ENCODE measurements around the gene SPDYA. TPM values are rescaled to one million over a fixed set of nuclear protein-coding genes. Genes with fewer than 3 reads are reported as not detected.

The SPDYA gene
- total RNA-seq, 2 experiments from 2014 or later: 12.7 to 12.8 TPM

GRCh38 chr2:28766070-28766469, 44.6 kb upstream of the SPDYA start:
- H3K27ac ChIP-seq (ENCODE audit: low read depth in 1 of 2, low read length in 2 of 2): no peak overlapping the region
- intact Hi-C loops (cut with DNase I, micrococcal nuclease): no loop called here
- Mint-ChIP-seq H3K36me3 (ENCODE audit: low read depth) (peaks cover 18% of the 10 kb centered on the region), H3K9me3 (no peaks in the 10 kb centered on the region), H3K27ac (no peak overlapping the region), H3K4me3 (peak overlapping the region; percentile 8), H3K27me3 (no peaks in the 10 kb centered on the region), H3K4me1 (ENCODE audit: low read depth) (peaks cover 98% of the 10 kb centered on the region)
- no peaks in the 10 kb centered on the region for H3K9me3 ChIP-seq (ENCODE audit: control insufficient read depth in 1 of 2, insufficient read depth in 1 of 2, low read length in 2 of 2)
- ChIA-PET POLR2A (no interaction called here), CTCF (interaction anchor here (1.1 kb wide), 1 partner anchor 10 kb away, joined by 3 read pairs; no protein-coding TSS in a partner anchor)
- no peaks in the 10 kb centered on the region for H3K36me3 ChIP-seq (ENCODE audit: insufficient read depth, low read length)
- peaks cover 42% of the 10 kb centered on the region for H3K4me1 ChIP-seq (ENCODE audit: insufficient read depth, low read length)
- H3K27me3 ChIP-seq (ENCODE audit: control insufficient read depth in 1 of 2, insufficient read depth in 2 of 2, low read length in 2 of 2): no peaks in the 10 kb centered on the region
- TF ChIP-seq CTCF (IDR thresholded peaks at IDR 0.05): no peak
- ATAC-seq (ENCODE audit: poor library complexity) (no peak), DNase-seq (no peak)
- no peak overlapping the region for H3K4me3 ChIP-seq (ENCODE audit: low read length)

- Mint-ChIP-seq H3K9me3 (no peaks in the 10 kb centered on the region), H3K27me3 (no peaks in the 10 kb centered on the region), H3K4me3 (no peak overlapping the region), H3K27ac (no peak overlapping the region), H3K4me1 (ENCODE audit: low read depth) (peaks cover 98% of the 10 kb centered on the region), H3K36me3 (ENCODE audit: low read depth) (peaks cover 5% of the 10 kb centered on the region)
- intact Hi-C loops (cut with DNase I, micrococcal nuclease): no loop called here
- Histone ChIP-seq H3K27me3 (ENCODE audit: control insufficient read depth in 1 of 2, insufficient read depth in 2 of 2, low read length in 2 of 2) (no peaks in the 10 kb centered on the region), H3K4me3 (ENCODE audit: low read length) (no peak overlapping the region), H3K9me3 (ENCODE audit: control insufficient read depth in 1 of 2, insufficient read depth in 1 of 2, low read length in 2 of 2) (no peaks in the 10 kb centered on the region), H3K36me3 (ENCODE audit: insufficient read depth, low read length) (no peaks in the 10 kb centered on the region), H3K27ac (ENCODE audit: low read depth in 1 of 2, low read length in 2 of 2) (no peak overlapping the region), H3K4me1 (ENCODE audit: insufficient read depth, low read length) (peaks cover 42% of the 10 kb centered on the region)
- ChIA-PET CTCF (no interaction called here), POLR2A (interaction anchor here (1.0 kb wide), 1 partner anchor 15 kb away, joined by 3 read pairs; the partner anchor contains the start of gene PPP1CB)
- ATAC-seq (ENCODE audit: poor library complexity) (no peak), DNase-seq (no peak)
- no peak for TF ChIP-seq CTCF (IDR thresholded peaks at IDR 0.05)
Observed at GRCh38 chr2:28767337-28767736, 43.3 kb upstream of the SPDYA start.

GRCh38 chr2:28768422-28768821, 42.2 kb upstream of the SPDYA start:
- H3K27ac Mint-ChIP-seq: peak overlapping the region; percentile 28
- POLR2A ChIA-PET: interaction anchor here (2.2 kb wide), 1 partner anchor 17 kb away, joined by 7 read pairs; the partner anchor contains the start of gene PPP1CB
- H3K4me3 Mint-ChIP-seq: no peak overlapping the region
- no peaks in the 10 kb centered on the region for H3K9me3 Mint-ChIP-seq
- DNase-seq (no peak), ATAC-seq (ENCODE audit: poor library complexity) (no peak)
- H3K27ac ChIP-seq (ENCODE audit: low read depth in 1 of 2, low read length in 2 of 2): no peak overlapping the region
- CTCF ChIA-PET: interaction anchor here (0.8 kb wide), 1 partner anchor 12 kb away, joined by 3 read pairs; no protein-coding TSS in a partner anchor
- H3K36me3 Mint-ChIP-seq (ENCODE audit: low read depth): peaks cover under 1% of the 10 kb centered on the region
- H3K36me3 ChIP-seq (ENCODE audit: insufficient read depth, low read length): no peaks in the 10 kb centered on the region
- TF ChIP-seq CTCF (IDR thresholded peaks at IDR 0.05): no peak
- H3K4me1 Mint-ChIP-seq (ENCODE audit: low read depth): peaks cover 98% of the 10 kb centered on the region
- H3K27me3 Mint-ChIP-seq: no peaks in the 10 kb centered on the region
- H3K4me1 ChIP-seq (ENCODE audit: insufficient read depth, low read length): peaks cover 42% of the 10 kb centered on the region
- no peak overlapping the region for H3K4me3 ChIP-seq (ENCODE audit: low read length)
- intact Hi-C loops (cut with DNase I, micrococcal nuclease): no loop called here
- H3K9me3 ChIP-seq (ENCODE audit: control insufficient read depth in 1 of 2, insufficient read depth in 1 of 2, low read length in 2 of 2): no peaks in the 10 kb centered on the region
- no peaks in the 10 kb centered on the region for H3K27me3 ChIP-seq (ENCODE audit: control insufficient read depth in 1 of 2, insufficient read depth in 2 of 2, low read length in 2 of 2)
